Esophagus muscularis mucosa (tissue), 4 donors: ENCODE measurements around the gene LRP6. TPM values are rescaled to one million over a fixed set of nuclear protein-coding genes. Genes with fewer than 3 reads are reported as not detected.

ENCODE experiments used
- DNase-seq: peaks from one replicate; pipeline ENCODE4 v3.0.0-alpha.2; 2017; ENCODE audit errors: extremely low spot score
- H3K27ac ChIP-seq, 4 donors: fragments of 200-600 bp; sonication (generic); replicated peaks in 1 of 4; 1 replicate in 3 of 4; 2 replicates in 1 of 4; pipeline ENCODE4 v1.5.1; 2016 to 2019; ENCODE audit warnings: mild to moderate bottlenecking in 1 of 4
- H3K27me3 ChIP-seq, 4 donors: fragments of 200-600 bp; sonication (generic); one replicate each; pipeline versions ENCODE4 v1.5.1 to v1.6.0; 2016 to 2019
- H3K36me3 ChIP-seq, 4 donors: fragments of 200-600 bp; sonication (generic); one replicate each; pipeline ENCODE4 v1.5.1; 2016 to 2019
- H3K4me1 ChIP-seq, 4 donors: fragments of 200-600 bp; sonication (generic); one replicate each; pipeline ENCODE4 v1.5.1; 2016 to 2019
- H3K4me3 ChIP-seq, 4 donors: fragments of 200-600 bp; sonication (generic); 1 replicate in 2 of 4; 2 replicates in 2 of 4; pipeline ENCODE4 v1.5.1; 2016 to 2019; ENCODE audit warnings: mild to moderate bottlenecking in 4 of 4, moderate library complexity in 1 of 4
- H3K9me3 ChIP-seq, 4 donors: fragments of 200-600 bp; sonication (generic); 1 replicate in 3 of 4; 2 replicates in 1 of 4; pipeline ENCODE4 v1.5.1; 2016 to 2019
- CTCF ChIP-seq, 3 experiments: fragments of 200-600 bp in 2 of 3; fragments of 450-650 bp in 1 of 3; sonication (generic) in 2 of 3; IDR thresholded peaks; one replicate each; pipeline ENCODE4 v1.5.1; 2017 to 2019; ENCODE audit warnings: antibody characterized with exemption in 3 of 3, mild to moderate bottlenecking in 2 of 3, moderate library complexity in 1 of 3
- EP300 ChIP-seq: sonication (generic); formaldehyde crosslinking; IDR thresholded peaks from one replicate; pipeline ENCODE4 v1.6.1; 2017; ENCODE audit warnings: antibody characterized with exemption
- POLR2A ChIP-seq: fragments of 450-650 bp; IDR thresholded peaks from one replicate; pipeline ENCODE4 v1.6.1; 2017; ENCODE audit warnings: antibody characterized with exemption, moderate library complexity, mild to moderate bottlenecking, low read depth
- POLR2AphosphoS5 ChIP-seq, 2 donors: sonication (generic); formaldehyde crosslinking; IDR thresholded peaks; one replicate each; pipeline ENCODE4 v1.6.1; 2017; ENCODE audit warnings: antibody characterized with exemption in 2 of 2
- WGBS: methylation state at CpG from one replicate; pipeline ENCODE4 v1.1.5; 2018; 5-methylcytosine and 5-hydroxymethylcytosine counted together
- intact Hi-C: fragments of 100-400 bp; cut with DNase I; formaldehyde crosslinking; loops from one replicate; pipeline ENCODE4 v1.15.1; 2023
- total RNA-seq, 4 donors: library from RNA; depleted of rRNA; stranded (reverse); fragments of >200 nt; gene quantifications; one replicate each; pipeline versions ENCODE4 v1.1.0 to v1.2.1, GENCODE V29; 2016

LRP6 gene
- total RNA-seq, 4 donors from 2014 or later, result 26.2 to 61.1 (median 34.8) TPM

GRCh38 chr12:12228402-12228801 is 38.4 kb downstream of the LRP6 start:
- WGBS, result 88% methylated on average over 3 of the region's 5 CpGs
- intact Hi-C loops, result no loop called here
- H3K4me1 ChIP-seq, result peaks cover 0 to 31% (median 22%) of the 10 kb centered on the region in 4 donors
- H3K9me3 ChIP-seq, result peaks cover 0 to 9% (median 2%) of the 10 kb centered on the region in 4 donors
- H3K4me3 ChIP-seq, result no peak overlapping the region
- no peak overlapping the region for H3K27ac ChIP-seq
- TF ChIP-seq EP300 (no peak), CTCF (IDR thresholded peaks at IDR 0.05) (no peak), POLR2AphosphoS5 (IDR thresholded peaks at IDR 0.05) (no peak), POLR2A (no peak)
- no peak for DNase-seq
- no peaks in the 10 kb centered on the region for H3K27me3 ChIP-seq
- no peaks in the 10 kb centered on the region for H3K36me3 ChIP-seq

GRCh38 chr12:12226187-12226586 is 40.7 kb downstream of the LRP6 start:
- Histone ChIP-seq H3K27me3 (no peaks in the 10 kb centered on the region), H3K4me1 (peaks cover 5 to 40% (median 26%) of the 10 kb centered on the region in 4 donors), H3K9me3 (peaks cover 0 to 9% (median 2%) of the 10 kb centered on the region in 4 donors), H3K27ac (no peak overlapping the region), H3K36me3 (no peaks in the 10 kb centered on the region), H3K4me3 (no peak overlapping the region)
- intact Hi-C loops, result no loop called here
- 94% methylated on average over 1 of the region's 1 CpG for WGBS
- TF ChIP-seq POLR2AphosphoS5 (IDR thresholded peaks at IDR 0.05) (no peak), CTCF (IDR thresholded peaks at IDR 0.05) (no peak), POLR2A (no peak), EP300 (no peak)
- no peak for DNase-seq

- Histone ChIP-seq H3K4me1 (peaks cover 5 to 41% (median 21%) of the 10 kb centered on the region in 4 donors), H3K9me3 (peaks cover 0 to 9% (median 2%) of the 10 kb centered on the region in 4 donors), H3K4me3 (no peak overlapping the region), H3K27ac (no peak overlapping the region), H3K36me3 (no peaks in the 10 kb centered on the region), H3K27me3 (no peaks in the 10 kb centered on the region)
- no peak for DNase-seq
- WGBS, result 73% methylated on average over 2 of the region's 2 CpGs
- no peak for TF ChIP-seq POLR2AphosphoS5 (IDR thresholded peaks at IDR 0.05)
- TF ChIP-seq CTCF (IDR thresholded peaks at IDR 0.05), result no peak
- no peak for TF ChIP-seq POLR2A
- no peak for TF ChIP-seq EP300
- intact Hi-C loops, result no loop called here
These were observed 42.5 kb downstream of the LRP6 start for GRCh38 chr12:12224240-12224940.

GRCh38 chr12:12221560-12221959 is 45.3 kb downstream of the LRP6 start:
- Histone ChIP-seq H3K27ac (no peak overlapping the region), H3K4me3 (no peak overlapping the region), H3K9me3 (peaks cover 0 to 9% (median 2%) of the 10 kb centered on the region in 4 donors), H3K36me3 (no peaks in the 10 kb centered on the region), H3K4me1 (peaks cover 8 to 44% (median 23%) of the 10 kb centered on the region in 4 donors), H3K27me3 (no peaks in the 10 kb centered on the region)
- intact Hi-C loops, result no loop called here
- TF ChIP-seq POLR2AphosphoS5 (IDR thresholded peaks at IDR 0.05) (no peak), EP300 (no peak), POLR2A (no peak), CTCF (IDR thresholded peaks at IDR 0.05) (no peak)
- no peak for DNase-seq
- 89% methylated on average over 2 of the region's 2 CpGs for WGBS
